Measurements from ENCODE around the gene PRIMA1.

GRCh38 chr14:93674343-93674742 is 113.9 kb downstream of the PRIMA1 start:
- TF ChIP-seq CBFB (CRISPR knock-in tag; IDR thresholded peaks at IDR 0.05; ENCODE audit: low read depth) (no peak), CTCF (IDR thresholded peaks at IDR 0.05) (no peak), CREM (CRISPR knock-in tag; IDR thresholded peaks at IDR 0.05) (no peak), PREB (CRISPR knock-in tag; IDR thresholded peaks at IDR 0.05; ENCODE audit: borderline replicate concordance) (no peak), E2F5 (CRISPR knock-in tag; IDR thresholded peaks at IDR 0.05) (no peak), USF2 (CRISPR knock-in tag; IDR thresholded peaks at IDR 0.05) (no peak), MYBL2 (CRISPR knock-in tag; IDR thresholded peaks at IDR 0.05) (no peak), RELA (CRISPR knock-in tag; IDR thresholded peaks at IDR 0.05; ENCODE audit: borderline replicate concordance) (no peak), NR3C1 (CRISPR knock-in tag; conservative IDR thresholded peaks at IDR 0.05; ENCODE audit: low read depth) (no peak)
